SK-N-SH treated with all-trans-retinoic acid at 6 μM for 48 hours (cell line): ENCODE measurements around the gene FAM13A.
"Not testable (repeated sequence)": the region's sequence is repeated elsewhere in the genome, so short reads cannot be mapped to it uniquely, and the experiment has no call there.

ENCODE experiments used
- ATAC-seq: fragments of 200-7000 bp; cut with Tn5 transposase; 3 replicates; pipeline ENCODE4 v1.9.1; 2020; ENCODE audit warnings: mild to moderate bottlenecking, moderate library complexity
- CSDC2 ChIP-seq: fragments of 250-450 bp; sonication (Bioruptor Pico); IDR thresholded peaks from 2 replicates; pipeline ENCODE4 v1.5.0; 2020; ENCODE audit warnings: mild to moderate bottlenecking, moderate library complexity
- CSRNP3 ChIP-seq: fragments of 250-450 bp; sonication (Bioruptor Pico); IDR thresholded peaks from 2 replicates; pipeline ENCODE4 v1.5.1; 2021; ENCODE audit warnings: mild to moderate bottlenecking, moderate library complexity
- ESRRG ChIP-seq: fragments of 250-450 bp; sonication (Bioruptor Pico); IDR thresholded peaks from 2 replicates; pipeline ENCODE4 v1.6.1; 2021; ENCODE audit warnings: mild to moderate bottlenecking
- GLIS3 ChIP-seq: fragments of 250-450 bp; sonication (Bioruptor Pico); IDR thresholded peaks from 2 replicates; pipeline ENCODE4 v1.5.0; 2020; ENCODE audit warnings: mild to moderate bottlenecking, moderate library complexity
- ISL1 ChIP-seq: fragments of 250-450 bp; sonication (Bioruptor Pico); IDR thresholded peaks from 2 replicates; pipeline ENCODE4 v2.1.2; 2022; ENCODE audit warnings: mild to moderate bottlenecking, moderate library complexity
- OSR1 ChIP-seq: fragments of 250-450 bp; sonication (Bioruptor Pico); IDR thresholded peaks from 2 replicates; pipeline ENCODE4 v1.8.0; 2022; ENCODE audit warnings: moderate library complexity, mild to moderate bottlenecking, inconsistent platforms
- PATZ1 ChIP-seq: fragments of 250-450 bp; sonication (Bioruptor Pico); IDR thresholded peaks from 2 replicates; pipeline ENCODE4 v1.8.0; 2020; ENCODE audit warnings: mild to moderate bottlenecking, moderate library complexity, borderline replicate concordance
- POU6F1 ChIP-seq: fragments of 250-450 bp; sonication (Bioruptor Pico); IDR thresholded peaks from 2 replicates; pipeline ENCODE4 v1.8.0; 2021; ENCODE audit warnings: low read depth, mild to moderate bottlenecking, moderate library complexity, borderline replicate concordance
- PPARA ChIP-seq: fragments of 250-450 bp; sonication (Bioruptor Pico); IDR thresholded peaks from 2 replicates; pipeline ENCODE4 v1.5.0; 2020; ENCODE audit warnings: mild to moderate bottlenecking, borderline replicate concordance
- SNAI2 ChIP-seq: fragments of 250-450 bp; sonication (Bioruptor Pico); IDR thresholded peaks from 2 replicates; pipeline ENCODE4 v1.5.0; 2020; ENCODE audit warnings: mild to moderate bottlenecking, moderate library complexity
- TCF4 ChIP-seq: fragments of 250-450 bp; sonication (Bioruptor Pico); IDR thresholded peaks from 2 replicates; pipeline ENCODE4 v1.8.0; 2021; ENCODE audit warnings: mild to moderate bottlenecking, moderate library complexity, borderline replicate concordance
- TSHZ2 ChIP-seq: fragments of 250-450 bp; sonication (Bioruptor Pico); IDR thresholded peaks from 2 replicates; pipeline ENCODE4 v1.5.0; 2020; ENCODE audit warnings: mild to moderate bottlenecking, moderate library complexity
- ZC3H10 ChIP-seq: fragments of 250-450 bp; sonication (Bioruptor Pico); IDR thresholded peaks from 2 replicates; pipeline ENCODE4 v1.5.1; 2021; ENCODE audit warnings: mild to moderate bottlenecking, moderate library complexity
- ZFP3 ChIP-seq: fragments of 250-450 bp; sonication (Bioruptor Pico); IDR thresholded peaks from 2 replicates; pipeline ENCODE4 v1.5.0; 2020; ENCODE audit warnings: mild to moderate bottlenecking, moderate library complexity
- ZFP30 ChIP-seq: fragments of 450-650 bp; formaldehyde crosslinking; IDR thresholded peaks from 2 replicates; pipeline ENCODE4 v1.5.0; 2022; ENCODE audit warnings: mild to moderate bottlenecking, moderate library complexity
- ZNF565 ChIP-seq: fragments of 450-650 bp; formaldehyde crosslinking; conservative IDR thresholded peaks from 2 replicates; pipeline ENCODE4 v1.5.0; 2020; ENCODE audit warnings: low read depth, mild to moderate bottlenecking, moderate library complexity
- ZNF70 ChIP-seq: fragments of 450-650 bp; formaldehyde crosslinking; IDR thresholded peaks from 2 replicates; pipeline ENCODE4 v1.5.0; 2020; ENCODE audit warnings: mild to moderate bottlenecking, moderate library complexity
- ZNF8 ChIP-seq: fragments of 450-650 bp; formaldehyde crosslinking; IDR thresholded peaks from 2 replicates; pipeline ENCODE4 v1.5.0; 2020; ENCODE audit warnings: mild to moderate bottlenecking, moderate library complexity

FAM13A gene

GRCh38 chr4:88892646-88893045, 164.3 kb downstream of the FAM13A start:
- ATAC-seq: no peak
- no peak for TF ChIP-seq GLIS3
- TF ChIP-seq ISL1 (CRISPR knock-in tag): no peak
- no peak for TF ChIP-seq SNAI2 (CRISPR knock-in tag)
- no peak for TF ChIP-seq CSDC2 (CRISPR knock-in tag)
- TF ChIP-seq ZC3H10 (CRISPR knock-in tag): no peak
- TF ChIP-seq POU6F1 (CRISPR knock-in tag): no peak
- TF ChIP-seq CSRNP3: no peak
- TF ChIP-seq ZNF8 (CRISPR knock-in tag): no peak
- TF ChIP-seq ZNF70 (CRISPR knock-in tag): no peak
- no peak for TF ChIP-seq ZFP30 (CRISPR knock-in tag)
- TF ChIP-seq TCF4 (CRISPR knock-in tag): no peak
- no peak for TF ChIP-seq PPARA (CRISPR knock-in tag)
- no peak for TF ChIP-seq TSHZ2 (CRISPR knock-in tag)
- TF ChIP-seq ESRRG: no peak
- no peak for TF ChIP-seq ZFP3 (CRISPR knock-in tag)
- no peak for TF ChIP-seq PATZ1 (CRISPR knock-in tag)

GRCh38 chr4:88891636-88892035, 165.3 kb downstream of the FAM13A start:
- ATAC-seq: no peak

GRCh38 chr4:88887409-88887808, 169.6 kb downstream of the FAM13A start:
- ATAC-seq: not testable (repeated sequence)

More at GRCh38 chr4:88891636-88892035, 165.3 kb downstream of the FAM13A start:
- TF ChIP-seq TSHZ2 (CRISPR knock-in tag) (no peak), ZFP30 (CRISPR knock-in tag) (no peak), ZFP3 (CRISPR knock-in tag) (no peak), ZNF70 (CRISPR knock-in tag) (no peak), ZC3H10 (CRISPR knock-in tag) (no peak), CSDC2 (CRISPR knock-in tag) (no peak), ISL1 (CRISPR knock-in tag) (no peak), OSR1 (no peak), ESRRG (no peak), PPARA (CRISPR knock-in tag) (no peak)
- TF ChIP-seq, all 23 proteins: peak for 0

GRCh38 chr4:88881227-88881569, 175.8 kb downstream of the FAM13A start:
- ATAC-seq: no peak
- no peak for TF ChIP-seq ZNF565 (CRISPR knock-in tag)
- no peak for TF ChIP-seq ZNF8 (CRISPR knock-in tag)
- TF ChIP-seq ISL1 (CRISPR knock-in tag): no peak
- TF ChIP-seq ZFP30 (CRISPR knock-in tag): no peak
- no peak for TF ChIP-seq TSHZ2 (CRISPR knock-in tag)
- no peak for TF ChIP-seq CSRNP3
- TF ChIP-seq PPARA (CRISPR knock-in tag): no peak
- TF ChIP-seq ZNF70 (CRISPR knock-in tag): no peak
